LHCN-M2 (cell line): Measurements from ENCODE around the gene WDR4. TPM values are rescaled to one million over a fixed set of nuclear protein-coding genes. Genes with fewer than 3 reads are reported as not detected.
A peak's percentile ranks its signal among the peaks of the same experiment; 100 is the strongest.
"Not testable (repeated sequence)": the region's sequence is repeated elsewhere in the genome, so short reads cannot be mapped to it uniquely, and the experiment has no call there.

ENCODE experiments used
- DNase-seq: peaks from one replicate; pipeline ENCODE4 v3.0.0-alpha.2; 2012; ENCODE audit warnings: low read depth
- total RNA-seq: library from RNA; depleted of rRNA; stranded (reverse); fragments of >200 nt; gene quantifications from 2 replicates; pipeline ENCODE4 v1.2.3, GENCODE V29; 2014; rRNA removed

The WDR4 gene
- total RNA-seq, 1 experiment from 2014 or later: 16.9 TPM

DNA sequence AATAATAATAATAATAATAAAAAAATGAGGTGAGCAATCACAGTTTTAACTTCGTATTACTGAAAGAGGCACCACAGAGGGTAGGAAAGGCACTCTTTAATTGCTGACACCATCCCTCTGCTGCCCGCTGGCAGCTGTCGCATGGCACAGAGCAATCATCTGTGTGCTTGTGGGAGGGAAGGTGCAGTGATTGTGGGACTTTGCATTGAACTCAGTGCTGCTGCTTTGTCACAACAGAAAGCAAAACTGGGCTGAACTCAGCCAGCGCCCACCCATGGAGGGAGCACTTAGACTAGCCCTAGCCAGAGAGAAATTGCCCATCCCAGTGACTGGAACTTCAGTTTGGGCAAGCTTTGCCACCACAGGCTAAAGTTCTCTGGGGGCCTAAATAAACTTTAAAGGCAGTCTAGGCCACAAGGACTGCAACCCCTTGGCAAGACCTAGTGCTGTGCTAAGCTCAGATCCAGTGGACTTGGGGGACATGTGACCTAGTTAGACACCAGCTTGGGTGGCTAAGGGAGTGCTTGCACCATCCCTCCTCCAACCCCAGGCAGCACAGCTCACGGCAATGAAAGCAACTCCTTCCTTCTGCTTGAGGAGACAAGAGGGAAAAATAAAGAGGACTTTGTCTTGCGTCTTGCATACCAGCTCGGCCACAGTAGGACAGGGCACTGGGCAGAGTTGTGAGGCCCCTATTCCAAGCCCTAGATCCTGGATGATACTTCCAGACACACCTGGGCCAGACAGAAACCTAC lies 59.3 kb downstream of the WDR4 start:
- DNase-seq: no peak

DNA sequence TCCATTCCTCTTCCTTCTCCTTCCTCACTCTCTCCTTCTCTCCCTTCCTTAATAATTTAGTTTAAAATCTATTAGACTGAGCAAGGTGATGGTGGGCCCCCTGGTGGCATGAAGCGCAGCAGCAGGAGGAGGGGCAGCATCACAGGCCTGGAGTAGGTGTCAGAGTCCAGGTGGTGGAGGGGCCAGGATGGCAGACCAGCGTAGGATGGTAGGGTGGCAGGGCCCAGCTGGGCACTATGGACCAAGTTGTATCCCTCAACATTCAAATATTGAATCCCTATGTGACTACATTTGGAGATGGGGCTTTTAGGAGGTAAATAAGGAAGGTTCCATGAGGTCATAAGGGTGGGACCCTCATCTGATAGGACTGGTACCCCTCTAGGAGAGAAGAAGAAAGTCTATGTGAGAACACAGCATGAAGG lies 61.0 kb downstream of the WDR4 start:
- peak; percentile 18 for DNase-seq

DNA sequence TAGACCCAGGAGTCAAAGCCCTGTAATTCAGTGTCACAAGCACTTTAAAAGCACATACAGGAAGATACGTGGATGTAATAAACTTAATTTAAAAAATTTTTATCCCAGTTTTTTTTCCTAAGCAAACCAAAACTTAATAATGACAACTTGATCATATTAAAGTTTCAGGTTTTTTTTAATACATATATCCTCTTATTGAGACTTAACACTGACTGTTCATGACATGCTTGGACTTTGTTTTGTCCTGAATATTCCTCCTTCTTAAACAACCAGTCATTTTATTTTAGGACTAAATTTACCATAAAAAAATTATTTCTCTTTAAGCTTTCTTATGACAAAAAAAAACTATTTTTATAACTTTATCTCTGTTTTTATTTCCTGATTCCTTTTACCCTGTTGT lies 64.1 kb downstream of the WDR4 start:
- peak; percentile 24 for DNase-seq

DNA sequence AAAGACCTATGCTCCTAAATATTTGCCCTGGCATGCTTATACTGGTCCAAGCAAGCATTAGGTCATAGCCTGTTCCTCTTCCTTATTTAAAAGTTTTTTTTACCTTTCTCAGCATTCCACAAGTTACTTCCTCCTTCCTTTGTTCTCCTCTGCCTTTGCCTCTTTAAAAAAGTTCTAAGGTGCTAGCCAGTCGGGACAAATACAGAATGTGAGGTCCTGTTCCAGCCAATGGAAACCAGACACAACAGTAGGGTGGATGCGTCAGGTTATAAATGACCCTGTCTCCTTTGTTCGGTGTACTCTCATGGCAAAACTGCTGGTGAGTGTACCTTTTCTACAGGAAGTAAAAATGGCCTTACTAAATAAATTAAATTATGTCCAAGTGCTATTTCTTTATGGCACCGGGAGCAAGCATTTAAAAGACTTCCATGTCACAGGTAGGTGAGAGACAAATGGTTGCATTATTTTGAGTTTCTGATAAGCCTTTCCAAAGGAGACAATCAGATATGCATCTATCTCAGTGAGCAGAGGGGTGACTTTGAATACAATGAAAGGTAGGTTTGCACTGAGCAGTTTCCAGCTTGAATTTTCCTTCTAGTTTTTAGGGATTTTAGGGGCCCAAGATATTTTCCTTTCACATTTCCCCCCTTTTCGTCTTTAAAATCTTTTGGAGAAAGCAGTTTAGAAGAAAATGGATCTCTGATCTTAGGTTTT lies 66.7 kb downstream of the WDR4 start:
- DNase-seq: not testable (repeated sequence)

DNA sequence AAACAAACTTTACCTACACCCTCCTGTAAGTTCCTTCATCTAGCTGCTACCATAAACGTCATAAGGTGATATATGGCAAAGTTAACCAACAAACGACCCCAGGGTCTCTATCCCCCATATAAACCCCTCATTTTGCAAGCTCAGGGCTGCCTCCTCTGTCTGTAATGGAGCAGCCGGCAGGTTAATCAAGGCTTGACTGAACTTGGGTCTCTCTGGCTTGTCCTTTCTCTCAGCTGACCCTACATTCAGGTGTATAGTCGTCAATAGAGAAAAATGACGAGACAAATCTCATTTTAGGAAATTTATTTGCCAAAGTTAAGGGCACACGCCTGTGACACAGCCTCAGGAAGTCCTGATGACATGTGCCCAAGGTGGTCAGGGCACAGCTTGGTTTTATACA lies 67.4 kb downstream of the WDR4 start:
- no peak for DNase-seq

DNA sequence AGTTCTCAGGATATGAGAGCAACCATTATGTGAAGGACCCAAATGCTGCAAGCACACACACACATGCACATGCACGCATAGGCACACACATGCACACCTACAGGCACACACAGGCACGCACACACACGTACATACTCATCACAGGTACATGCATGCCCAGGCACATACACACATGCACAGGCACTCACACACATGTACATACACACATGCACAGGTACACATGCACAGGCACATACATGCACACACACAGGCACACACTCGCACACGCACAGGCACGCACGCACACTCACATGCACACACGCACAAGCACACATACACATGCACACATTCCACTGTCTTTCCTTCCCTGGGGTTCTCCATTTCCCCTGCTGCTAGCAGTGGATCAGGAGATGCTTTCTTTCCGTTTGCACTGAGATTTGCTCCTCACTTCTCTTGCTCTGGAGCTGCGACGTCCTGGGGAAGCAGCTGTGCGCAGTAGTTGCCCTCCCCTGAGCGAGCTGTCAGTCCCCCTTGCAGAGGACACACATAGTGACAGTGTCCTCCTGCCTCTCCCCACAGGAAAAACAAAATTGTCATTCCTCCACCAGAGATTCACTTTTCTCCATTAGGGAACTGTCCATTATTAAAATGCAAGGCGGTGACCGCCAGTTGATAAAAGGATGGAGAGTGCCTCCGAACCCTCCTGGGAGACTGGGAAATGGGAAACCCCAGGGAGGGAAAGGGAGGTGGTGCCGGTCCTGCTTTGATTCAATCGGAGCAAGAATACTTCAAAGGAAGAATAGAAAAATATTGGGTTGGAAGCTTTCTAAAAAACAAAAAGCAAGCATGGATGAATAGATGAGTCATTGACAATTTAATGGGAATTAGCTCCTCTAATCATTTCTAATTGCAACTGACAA lies 69.5 kb downstream of the WDR4 start:
- DNase-seq: no peak

DNA sequence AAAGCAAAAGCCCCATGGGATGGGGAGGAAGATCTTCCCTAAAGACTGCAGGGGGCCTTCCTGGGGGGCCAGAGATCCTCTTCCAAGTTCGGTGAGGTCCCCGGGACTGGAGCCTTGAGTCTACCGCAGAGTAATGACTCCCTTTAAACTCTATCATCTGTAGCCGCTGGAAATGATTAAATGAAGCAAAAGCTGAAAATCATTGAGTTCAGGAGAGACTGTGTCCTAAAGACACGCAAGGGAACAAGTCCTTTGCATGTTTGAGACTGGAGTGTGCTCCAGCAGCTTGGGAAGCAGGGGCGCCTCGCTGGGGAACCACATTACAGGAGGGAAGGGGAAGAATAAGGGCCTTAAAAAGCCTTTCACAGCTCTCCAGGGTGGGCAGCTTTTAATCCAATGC lies 70.2 kb downstream of the WDR4 start:
- DNase-seq: no peak

DNA sequence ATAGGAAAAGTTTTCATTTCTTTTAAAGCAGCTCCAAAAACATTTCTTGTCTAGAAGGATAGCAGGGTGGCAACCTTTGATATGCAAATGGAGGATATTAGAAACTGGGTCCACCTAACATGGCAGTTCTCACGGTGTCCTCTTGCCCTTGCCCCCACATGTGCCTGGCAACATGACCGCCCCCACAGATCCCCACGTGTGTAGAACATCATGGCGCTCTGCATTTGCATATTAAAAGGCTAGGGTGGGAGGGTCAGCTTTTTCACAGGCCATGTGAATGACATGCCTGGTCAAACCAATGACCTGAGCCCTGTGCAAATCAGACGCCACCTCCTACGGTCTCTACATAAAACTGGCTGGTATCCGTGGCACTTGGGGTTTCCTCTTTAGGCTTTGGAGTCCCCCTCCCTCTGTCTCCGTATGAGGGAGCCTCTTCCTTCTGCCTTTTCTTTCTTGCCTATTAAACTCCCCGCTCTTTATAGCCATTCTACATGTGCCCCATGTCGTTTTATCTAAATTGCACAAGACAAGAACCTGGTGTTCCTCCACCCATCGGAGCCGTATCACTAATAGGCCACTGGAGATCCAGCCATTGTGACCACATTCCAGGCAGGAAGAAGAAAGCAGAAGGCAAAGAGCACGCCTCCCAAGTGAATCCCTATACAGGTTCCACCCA lies 71.3 kb downstream of the WDR4 start:
- DNase-seq: no peak

DNA sequence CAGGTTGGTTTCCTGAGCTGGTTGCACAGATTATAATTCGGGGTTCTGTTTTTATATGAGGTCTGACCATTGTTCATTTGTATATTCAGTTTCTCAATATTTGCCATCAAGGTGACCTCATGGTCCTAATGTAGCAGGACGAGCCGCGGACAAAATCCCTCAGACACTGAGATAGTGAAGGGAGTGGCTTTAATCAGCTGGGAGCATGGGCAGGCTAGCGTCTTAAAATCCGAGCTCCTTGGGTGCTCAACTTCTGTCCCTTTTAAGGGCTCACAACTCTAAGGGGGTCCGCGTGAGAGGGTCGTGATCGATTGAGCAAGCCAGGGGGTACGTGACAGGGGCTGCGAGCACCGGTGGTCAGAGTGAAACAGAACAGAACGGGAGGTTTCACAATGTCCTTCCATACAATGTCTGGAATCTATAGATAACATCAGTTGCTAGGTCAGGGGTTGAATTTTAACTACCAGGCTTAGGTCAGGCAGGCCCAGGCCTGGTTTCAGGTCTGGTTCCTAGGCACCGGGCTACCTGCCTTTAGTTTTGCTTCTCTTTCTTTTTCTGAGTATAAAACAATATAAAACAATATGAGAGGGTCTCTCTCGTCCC lies 71.9 kb downstream of the WDR4 start:
- not testable (repeated sequence) for DNase-seq

DNA sequence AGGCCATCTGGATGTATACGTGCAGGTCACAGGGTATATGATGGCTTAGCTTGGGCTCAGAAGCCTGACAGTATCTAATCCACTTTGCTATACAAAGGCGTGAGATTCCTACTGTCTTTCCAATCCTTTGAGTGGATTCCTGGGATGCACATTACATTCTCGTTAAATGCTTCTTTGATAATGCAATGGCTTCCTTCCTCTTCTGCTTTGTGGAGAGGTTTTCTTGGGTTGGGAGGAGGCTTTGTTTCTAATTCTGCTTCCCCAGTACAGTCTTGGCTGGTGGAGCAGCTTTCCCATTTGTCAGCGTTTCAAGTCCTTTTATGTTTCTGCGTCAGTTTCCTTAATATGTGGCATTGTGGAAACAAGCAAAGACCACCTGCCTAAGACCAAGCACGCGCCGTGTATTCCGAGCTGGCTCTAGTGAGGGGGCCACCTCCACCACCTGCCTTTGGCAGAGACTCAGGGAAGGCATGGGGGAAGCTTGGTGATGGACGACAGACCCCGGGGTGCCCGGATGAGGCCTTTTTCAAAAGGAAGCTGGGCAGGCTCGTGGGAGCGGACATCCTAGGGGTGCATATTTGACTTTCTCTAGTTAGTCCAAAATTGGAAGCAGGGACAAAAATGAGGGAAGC lies 72.7 kb downstream of the WDR4 start:
- DNase-seq: no peak

DNA sequence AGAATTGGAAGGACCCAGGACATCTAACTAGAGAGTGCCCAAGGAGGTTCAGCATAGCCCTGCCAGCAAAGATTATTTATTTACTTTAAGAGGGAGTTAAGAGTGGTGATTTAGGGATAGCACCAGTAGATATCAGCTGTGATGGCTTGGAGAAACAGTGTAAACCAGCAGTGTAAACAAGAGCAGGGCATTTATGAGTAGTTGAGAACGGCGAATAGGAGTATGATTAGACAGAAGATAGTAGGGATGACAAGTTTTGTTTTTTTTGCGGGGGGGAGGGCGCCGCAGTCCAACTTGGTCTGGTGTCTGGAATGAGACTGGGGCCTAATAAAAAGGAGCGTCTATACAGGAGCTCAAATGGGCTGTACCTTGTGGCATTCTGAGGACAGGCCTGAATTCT lies 77.7 kb downstream of the WDR4 start:
- DNase-seq: not testable (repeated sequence)

DNA sequence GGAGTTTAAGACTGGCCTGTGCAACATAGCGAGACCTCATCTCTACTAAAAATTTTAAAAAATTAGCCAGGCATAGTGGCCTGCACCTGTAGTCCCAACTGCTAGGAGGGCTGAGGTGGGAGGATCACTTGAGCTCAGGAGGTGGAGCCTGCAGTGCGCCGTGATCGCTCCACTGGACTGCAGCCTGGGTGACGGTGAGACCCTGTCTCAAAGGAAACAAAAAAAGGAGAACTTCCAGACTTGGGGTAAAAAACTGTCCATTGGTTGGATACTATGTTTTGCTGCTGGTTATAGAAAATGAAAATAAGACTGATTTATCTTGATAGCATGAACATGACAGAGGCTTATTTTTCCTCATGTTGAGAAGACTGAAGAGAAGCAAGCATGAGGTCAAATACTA lies 79.4 kb downstream of the WDR4 start:
- DNase-seq: no peak

DNA sequence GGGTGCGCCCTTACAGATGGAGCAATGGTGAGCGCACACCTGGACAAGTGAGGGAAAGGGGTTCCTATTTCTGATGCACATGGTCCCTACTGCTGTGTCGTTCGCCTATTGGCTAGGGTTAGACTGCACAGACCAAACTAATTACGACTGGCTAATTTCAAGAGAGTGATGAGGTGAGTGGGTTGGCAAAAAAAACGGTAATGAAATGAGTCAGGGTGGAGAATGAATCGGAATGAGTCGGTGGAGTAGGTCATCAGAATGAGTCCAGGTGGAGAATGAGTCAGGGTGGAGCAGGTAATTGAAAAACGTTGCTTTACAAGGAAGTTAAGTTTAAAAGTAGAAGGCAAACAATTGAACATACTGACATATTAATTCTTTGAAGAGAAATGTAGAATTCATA lies 79.8 kb downstream of the WDR4 start:
- no peak for DNase-seq

Other genes starting within 250 kb of the WDR4 start
- not detected in 2 replicates for gene PDE9A, start 225.9 kb downstream of the WDR4 start, total RNA-seq
- 62.0 and 63.3 TPM in 2 replicates for gene NDUFV3, start 13.8 kb upstream of the WDR4 start, total RNA-seq
- not detected in 2 replicates for gene ERVH48-1, start 46.1 kb upstream of the WDR4 start, total RNA-seq
- 18.7 and 22.6 TPM in 2 replicates for gene PKNOX1, start 95.0 kb upstream of the WDR4 start, total RNA-seq
- gene CBS, start 196.3 kb upstream of the WDR4 start, total RNA-seq: 4.4 and 4.9 TPM in 2 replicates
- gene U2AF1, start 228.0 kb upstream of the WDR4 start, total RNA-seq: 25.9 and 32.1 TPM in 2 replicates